ENCODE data around the gene NKD2.
"Not testable (repeated sequence)": the region's sequence is repeated elsewhere in the genome, so short reads cannot be mapped to it uniquely, and the experiment has no call there.

NKD2 gene

GRCh38 chr5:1019001-1019905 lies 10.7 kb downstream of the NKD2 start:
- Histone ChIP-seq H2AFZ (ENCODE audit: low read length) (no peak overlapping the region), H3K36me3 (ENCODE audit: insufficient read depth, low read length) (no peaks in the 10 kb centered on the region; the same call in 1 of the 2 replicates), H3K79me2 (ENCODE audit: insufficient read depth, low read length) (peaks cover 1% of the 10 kb centered on the region; the same call in 1 of the 2 replicates), H3K9ac (ENCODE audit: low read depth, low read length, poor library complexity, severe bottlenecking) (no peak overlapping the region), H3K4me1 (ENCODE audit: insufficient read depth, low read length, poor library complexity, severe bottlenecking) (no peaks in the 10 kb centered on the region), H3F3A (ENCODE audit: low read depth) (no peaks in the 10 kb centered on the region), H4K20me1 (ENCODE audit: insufficient read depth, low read length, poor library complexity, severe bottlenecking) (peaks cover 7% of the 10 kb centered on the region), H3K4me3 (ENCODE audit: low read length, poor library complexity, severe bottlenecking) (no peak overlapping the region), H3K9me2 (replicated peaks; ENCODE audit: low read depth, low read length) (no peaks in the 10 kb centered on the region), H3K27me3 (ENCODE audit: insufficient read depth, low read length, poor library complexity, severe bottlenecking) (no peaks in the 10 kb centered on the region), H3K4me2 (ENCODE audit: low read depth, low read length, poor library complexity, severe bottlenecking) (no peak overlapping the region), H3K9me3 (ENCODE audit: insufficient read depth, low read depth, low read length) (no peaks in the 10 kb centered on the region)
- TF ChIP-seq CTCF (conservative IDR thresholded peaks at IDR 0.05; ENCODE audit: low read length) (no peak), EZH2phosphoT487 (IDR thresholded peaks at IDR 0.05; ENCODE audit: borderline replicate concordance) (no peak)

- H3K79me2 ChIP-seq (ENCODE audit: insufficient read depth, low read length) = no peaks in the 10 kb centered on the region
- H2AFZ ChIP-seq (ENCODE audit: low read length) = no peak overlapping the region
- no peaks in the 10 kb centered on the region for H3K4me1 ChIP-seq (ENCODE audit: insufficient read depth, low read length, poor library complexity, severe bottlenecking)
- no peak for TF ChIP-seq CTCF (conservative IDR thresholded peaks at IDR 0.05; ENCODE audit: low read length)
- TF ChIP-seq EZH2phosphoT487 (IDR thresholded peaks at IDR 0.05; ENCODE audit: borderline replicate concordance) = no peak
- no peaks in the 10 kb centered on the region; the same call in 1 of the 2 replicates for H3K36me3 ChIP-seq (ENCODE audit: insufficient read depth, low read length)
- no peak overlapping the region for H3K4me3 ChIP-seq (ENCODE audit: low read length, poor library complexity, severe bottlenecking)
- H4K20me1 ChIP-seq (ENCODE audit: insufficient read depth, low read length, poor library complexity, severe bottlenecking) = peaks cover 4% of the 10 kb centered on the region
- H3K27me3 ChIP-seq (ENCODE audit: insufficient read depth, low read length, poor library complexity, severe bottlenecking) = no peaks in the 10 kb centered on the region
- H3F3A ChIP-seq (ENCODE audit: low read depth) = no peaks in the 10 kb centered on the region
- H3K9me2 ChIP-seq (replicated peaks; ENCODE audit: low read depth, low read length) = no peaks in the 10 kb centered on the region
- H3K9me3 ChIP-seq (ENCODE audit: insufficient read depth, low read depth, low read length) = no peaks in the 10 kb centered on the region
- no peak overlapping the region for H3K4me2 ChIP-seq (ENCODE audit: low read depth, low read length, poor library complexity, severe bottlenecking)
- no peak overlapping the region for H3K9ac ChIP-seq (ENCODE audit: low read depth, low read length, poor library complexity, severe bottlenecking)
Observed at GRCh38 chr5:1020452-1020961, 11.9 kb downstream of the NKD2 start.

- H3K4me3 ChIP-seq (ENCODE audit: low read length, poor library complexity, severe bottlenecking) = no peak overlapping the region
- H4K20me1 ChIP-seq (ENCODE audit: insufficient read depth, low read length, poor library complexity, severe bottlenecking) = peaks cover 4% of the 10 kb centered on the region
- H3K9me3 ChIP-seq (ENCODE audit: insufficient read depth, low read depth, low read length) = no peaks in the 10 kb centered on the region
- no peak for TF ChIP-seq CTCF (conservative IDR thresholded peaks at IDR 0.05; ENCODE audit: low read length)
- no peak for TF ChIP-seq EZH2phosphoT487 (IDR thresholded peaks at IDR 0.05; ENCODE audit: borderline replicate concordance)
- no peaks in the 10 kb centered on the region; the same call in 1 of the 2 replicates for H3K36me3 ChIP-seq (ENCODE audit: insufficient read depth, low read length)
- no peaks in the 10 kb centered on the region for H3F3A ChIP-seq (ENCODE audit: low read depth)
- H3K9me2 ChIP-seq (replicated peaks; ENCODE audit: low read depth, low read length) = no peaks in the 10 kb centered on the region
- H3K4me1 ChIP-seq (ENCODE audit: insufficient read depth, low read length, poor library complexity, severe bottlenecking) = no peaks in the 10 kb centered on the region
- no peak overlapping the region for H3K9ac ChIP-seq (ENCODE audit: low read depth, low read length, poor library complexity, severe bottlenecking)
- no peaks in the 10 kb centered on the region for H3K27me3 ChIP-seq (ENCODE audit: insufficient read depth, low read length, poor library complexity, severe bottlenecking)
- H3K79me2 ChIP-seq (ENCODE audit: insufficient read depth, low read length) = no peaks in the 10 kb centered on the region
- no peak overlapping the region for H2AFZ ChIP-seq (ENCODE audit: low read length)
- no peak overlapping the region for H3K4me2 ChIP-seq (ENCODE audit: low read depth, low read length, poor library complexity, severe bottlenecking)
Observed at GRCh38 chr5:1021136-1021968, 12.8 kb downstream of the NKD2 start.

- not testable (repeated sequence) for H4K20me1 ChIP-seq (ENCODE audit: insufficient read depth, low read length, poor library complexity, severe bottlenecking); H3K9me2 ChIP-seq (replicated peaks; ENCODE audit: low read depth, low read length); H2AFZ ChIP-seq (ENCODE audit: low read length); H3K4me1 ChIP-seq (ENCODE audit: insufficient read depth, low read length, poor library complexity, severe bottlenecking); H3K79me2 ChIP-seq (ENCODE audit: insufficient read depth, low read length); H3F3A ChIP-seq (ENCODE audit: low read depth); H3K36me3 ChIP-seq (ENCODE audit: insufficient read depth, low read length); H3K4me2 ChIP-seq (ENCODE audit: low read depth, low read length, poor library complexity, severe bottlenecking); H3K4me3 ChIP-seq (ENCODE audit: low read length, poor library complexity, severe bottlenecking); H3K9me3 ChIP-seq (ENCODE audit: insufficient read depth, low read depth, low read length); H3K27me3 ChIP-seq (ENCODE audit: insufficient read depth, low read length, poor library complexity, severe bottlenecking); H3K9ac ChIP-seq (ENCODE audit: low read depth, low read length, poor library complexity, severe bottlenecking)
Observed at GRCh38 chr5:1021969-1022336, 13.4 kb downstream of the NKD2 start.
